Measurements from ENCODE around the gene CUL7.

Gene CUL7

DNA sequence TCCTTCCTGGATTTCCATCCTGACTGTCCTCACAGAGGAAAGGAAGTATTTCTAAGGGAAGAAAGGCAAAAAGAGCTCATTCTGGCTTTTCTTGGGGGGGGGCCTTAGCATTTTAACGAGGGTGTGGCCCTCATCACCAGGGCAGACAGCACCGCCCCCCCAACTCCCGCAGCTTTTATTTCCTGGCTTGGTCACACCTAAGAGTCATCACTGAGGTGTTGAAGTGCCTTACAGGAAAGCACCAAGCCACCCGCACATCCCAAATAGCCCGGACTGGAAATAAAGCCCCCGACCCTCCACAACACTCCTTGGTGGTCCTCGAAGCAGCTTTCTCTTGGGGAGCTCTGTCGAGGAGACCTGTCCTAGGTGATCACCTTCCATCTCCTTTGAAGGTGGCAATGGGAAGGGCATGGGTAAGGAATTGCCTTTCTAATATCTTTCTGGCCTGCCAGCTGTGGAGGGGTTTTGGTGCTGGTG, 23.7 kb upstream of the CUL7 start:
- DNase-seq (ENCODE audit: low spot score) = no peak

DNA sequence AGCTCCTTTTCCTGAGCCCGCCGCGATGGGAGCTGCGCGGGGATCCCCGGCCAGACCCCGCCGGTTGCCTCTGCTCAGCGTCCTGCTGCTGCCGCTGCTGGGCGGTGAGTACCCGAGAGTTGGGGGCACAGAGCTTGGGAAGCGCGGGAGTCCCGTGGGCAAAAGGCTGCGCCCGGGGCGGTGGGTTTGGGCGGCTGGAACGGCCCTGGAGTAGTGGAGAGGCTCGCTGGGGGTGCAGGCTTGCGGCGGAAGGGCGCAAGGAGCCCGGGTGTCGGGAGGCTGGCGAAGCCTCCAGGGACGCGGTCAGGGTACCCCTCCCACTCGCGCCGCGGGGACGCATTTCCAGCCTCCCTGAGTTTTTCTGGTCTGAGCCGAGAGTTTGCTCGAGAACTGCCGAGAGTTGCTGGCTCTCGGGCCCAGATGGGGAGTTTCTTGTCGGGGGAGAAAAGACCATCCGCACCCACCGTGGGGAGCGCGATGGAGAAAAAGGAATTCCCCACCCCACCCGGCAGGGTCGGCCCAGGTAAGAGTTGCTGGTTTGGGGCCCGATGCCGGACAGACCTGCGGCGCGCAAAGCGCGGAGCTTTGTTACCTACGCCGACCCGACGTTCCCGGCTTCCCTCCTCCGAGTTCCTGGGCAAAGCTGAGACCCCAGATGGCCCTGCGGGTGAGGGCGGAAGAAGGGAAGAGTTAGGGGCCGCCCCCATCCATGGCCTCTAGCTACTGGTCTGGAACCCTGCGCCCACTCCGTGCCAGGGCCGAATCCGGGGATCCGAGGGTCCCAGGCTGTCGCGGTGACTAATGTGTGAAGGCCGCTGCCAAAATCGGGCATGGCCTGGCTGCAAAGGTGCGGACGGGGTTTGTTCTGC, 23.0 kb upstream of the CUL7 start:
- no peak for DNase-seq (ENCODE audit: low spot score)

DNA sequence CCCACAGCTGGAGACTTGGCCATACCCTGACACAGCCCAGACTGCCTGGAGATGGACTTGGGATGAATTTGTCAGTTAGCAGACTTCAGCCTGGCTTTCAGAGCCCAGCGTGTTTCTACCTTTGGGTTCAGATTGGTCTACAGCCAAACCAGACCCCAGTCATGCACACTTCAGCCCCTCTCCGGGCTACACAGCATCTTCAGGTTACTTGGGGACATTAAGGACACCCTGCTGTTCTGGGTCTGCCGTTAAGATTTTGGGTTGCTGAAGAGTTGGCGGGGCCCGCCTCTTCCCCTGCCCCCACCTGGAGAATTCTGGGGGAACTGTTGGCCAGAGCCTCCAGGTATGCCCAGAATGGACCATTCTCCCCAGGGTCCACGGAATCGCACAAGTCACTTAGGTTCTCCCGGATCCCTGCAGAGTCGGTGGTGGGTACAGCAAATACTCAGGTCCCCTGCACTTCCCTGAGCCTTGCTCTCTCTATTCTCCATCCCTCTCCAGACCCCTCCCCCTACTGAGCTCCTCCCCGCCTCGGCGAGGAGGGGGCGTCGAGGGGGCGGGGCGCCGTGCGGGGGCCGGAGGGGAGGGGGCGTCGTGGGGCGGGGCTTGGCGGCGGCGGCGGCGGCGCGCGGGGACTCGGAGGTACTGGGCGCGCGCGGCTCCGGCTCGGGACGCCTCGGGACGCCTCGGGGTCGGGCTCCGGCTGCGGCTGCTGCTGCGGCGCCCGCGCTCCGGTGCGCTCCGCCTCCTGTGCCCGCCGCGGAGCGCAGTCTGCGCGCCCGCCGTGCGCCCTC, 22.2 kb upstream of the CUL7 start, which contains the start of gene PTK7:
PTK7 (plus strand) TSS at position 645 of the 794 bp plus-strand sequence. CDS start 175 bp downstream, outside the sequence.
- DNase-seq (ENCODE audit: low spot score) = no peak

DNA sequence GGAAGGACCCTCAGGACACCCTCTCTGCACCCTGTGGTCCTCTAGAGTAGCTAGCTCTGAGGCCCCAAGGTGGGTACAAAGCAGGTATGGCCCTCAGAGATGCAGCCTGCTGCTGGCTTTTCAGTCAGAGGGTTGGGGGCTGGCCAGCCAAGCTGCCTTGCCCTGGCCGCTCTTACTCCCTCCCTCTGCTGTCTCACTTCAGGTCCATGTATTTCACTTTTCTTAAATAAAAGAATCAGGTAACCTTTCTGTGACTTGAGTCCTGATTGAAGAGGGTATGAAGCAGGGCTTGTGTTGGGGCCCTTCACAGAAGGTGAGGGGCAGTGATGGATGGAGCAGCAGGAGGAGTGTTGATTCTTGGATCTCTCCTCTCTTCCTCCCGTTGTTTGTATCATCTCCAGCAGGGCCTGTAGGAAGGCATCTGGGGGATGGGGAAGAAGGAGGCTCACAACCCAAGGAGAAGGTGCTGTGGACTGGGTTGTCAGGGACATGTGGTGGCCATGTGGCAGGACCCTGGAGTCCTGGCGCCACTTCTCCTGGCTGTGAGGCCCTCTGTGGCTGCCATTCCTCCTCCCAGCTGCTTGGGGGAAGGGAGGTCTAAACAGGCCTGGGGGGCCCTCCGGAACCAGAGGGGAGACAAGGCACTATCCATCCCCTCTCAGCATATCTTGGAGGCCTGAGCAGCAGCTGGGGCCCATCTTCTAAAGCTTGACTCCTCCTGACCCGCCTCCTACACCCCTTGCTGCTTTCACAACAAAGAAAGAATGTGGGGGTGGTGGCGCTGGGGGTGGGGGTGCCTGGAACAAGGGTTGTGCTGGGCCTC, 21.4 kb upstream of the CUL7 start:
- no peak for DNase-seq (ENCODE audit: low spot score)

DNA sequence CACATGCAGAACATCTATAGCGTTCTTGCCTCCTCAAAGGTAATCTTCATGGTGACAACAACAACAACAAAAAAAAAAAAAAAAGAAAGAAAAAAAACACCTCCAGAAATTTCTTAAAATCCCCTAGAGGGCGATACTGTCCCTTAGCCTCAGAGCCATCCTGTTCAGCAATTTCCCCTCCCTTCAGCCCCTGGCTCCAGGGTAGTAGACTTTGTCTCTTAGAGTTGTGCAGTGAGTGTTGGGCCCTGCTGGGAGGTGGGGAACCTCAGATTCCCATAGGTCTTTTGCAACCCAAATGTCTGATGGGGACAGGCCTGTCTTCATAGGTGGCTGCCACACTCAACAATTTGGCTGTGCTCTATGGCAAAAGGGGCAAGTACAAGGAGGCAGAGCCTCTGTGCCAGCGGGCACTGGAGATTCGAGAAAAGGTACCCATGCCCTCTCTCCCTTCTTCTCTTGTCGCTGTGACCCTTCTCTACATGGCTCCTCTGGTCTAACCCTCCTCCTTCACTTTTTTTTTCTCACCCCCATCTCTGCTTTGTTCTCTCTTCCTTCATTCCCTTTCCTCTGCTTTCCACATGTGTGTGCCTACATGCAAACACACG, 16.5 kb upstream of the CUL7 start:
- peak; percentile 68 for DNase-seq (ENCODE audit: low spot score)

DNA sequence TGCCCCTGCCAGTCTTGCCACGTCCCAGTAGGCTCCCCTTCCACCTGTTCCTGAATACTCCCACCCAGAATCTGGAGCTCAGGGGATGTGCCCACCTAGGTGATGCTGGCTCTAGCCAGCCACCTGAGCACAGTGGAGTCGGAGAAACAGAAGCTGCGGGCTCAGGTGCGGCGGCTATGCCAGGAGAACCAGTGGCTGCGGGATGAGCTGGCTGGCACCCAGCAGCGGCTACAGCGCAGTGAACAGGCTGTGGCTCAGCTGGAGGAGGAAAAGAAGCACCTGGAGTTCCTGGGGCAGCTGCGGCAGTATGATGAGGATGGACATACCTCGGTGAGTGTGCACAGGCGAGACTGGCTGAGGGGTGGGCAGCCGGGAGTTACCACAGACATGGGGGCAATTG, 9.2 kb upstream of the CUL7 start:
- no peak for DNase-seq (ENCODE audit: low spot score)

DNA sequence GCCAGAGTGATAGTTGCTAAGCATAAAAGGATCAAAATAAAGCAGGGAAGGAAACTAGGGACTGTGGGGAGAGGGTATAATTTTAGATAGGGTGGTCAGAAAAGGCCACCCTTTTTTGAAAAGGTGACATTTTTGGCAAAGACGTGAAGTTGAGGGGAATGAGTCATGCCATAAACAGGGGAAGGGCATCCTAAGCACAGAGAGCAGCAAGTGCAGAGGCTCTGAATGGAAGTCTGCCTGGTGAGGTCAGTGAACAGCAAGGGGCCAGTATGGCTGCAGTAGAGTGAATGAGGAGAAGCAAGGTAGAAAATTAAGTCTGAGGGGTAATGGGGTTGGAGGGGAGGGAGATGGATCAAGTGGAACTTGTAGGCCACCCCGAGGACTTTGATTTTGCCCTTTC, 8.2 kb upstream of the CUL7 start:
- DNase-seq (ENCODE audit: low spot score) = no peak

DNA sequence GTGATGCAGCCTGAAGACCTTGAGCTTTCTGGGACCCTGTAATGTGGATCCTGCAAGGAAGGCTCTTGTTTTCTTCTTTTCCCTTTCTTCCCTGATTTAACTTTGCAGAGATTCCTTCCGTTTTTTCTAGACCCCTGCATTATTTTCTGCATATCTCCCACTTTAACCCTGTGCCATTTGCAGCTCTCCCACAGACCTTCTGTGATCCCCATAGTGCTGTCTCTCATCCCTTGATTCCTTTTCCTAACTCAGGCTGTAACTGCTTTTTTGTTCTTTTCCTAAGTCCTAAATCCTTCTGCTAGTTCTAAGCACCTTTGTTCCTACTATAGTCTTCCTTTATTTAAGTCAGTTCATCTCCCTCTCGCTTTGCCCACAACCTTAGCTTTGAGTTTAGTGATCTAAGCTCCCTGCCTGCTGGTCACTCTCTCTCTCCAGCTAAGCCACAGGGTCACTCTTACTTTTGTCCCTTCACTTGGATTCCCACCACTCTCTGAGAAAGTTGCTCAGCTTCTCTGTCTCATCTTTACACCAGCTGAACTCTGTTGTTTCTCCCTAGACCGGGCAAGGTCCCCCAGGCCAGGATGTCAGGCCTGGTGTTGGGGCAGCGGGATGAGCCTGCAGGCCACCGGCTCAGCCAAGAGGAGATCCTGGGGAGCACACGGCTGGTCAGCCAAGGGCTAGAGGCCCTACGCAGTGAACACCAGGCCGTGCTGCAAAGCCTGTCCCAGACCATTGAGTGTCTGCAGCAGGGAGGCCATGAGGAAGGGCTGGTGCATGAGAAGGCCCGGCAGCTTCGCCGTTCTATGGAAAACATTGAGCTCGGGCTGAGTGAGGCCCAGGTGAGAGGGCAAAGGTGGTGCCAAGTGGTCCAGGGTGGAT, 7.3 kb upstream of the CUL7 start:
- no peak for DNase-seq (ENCODE audit: low spot score)

DNA sequence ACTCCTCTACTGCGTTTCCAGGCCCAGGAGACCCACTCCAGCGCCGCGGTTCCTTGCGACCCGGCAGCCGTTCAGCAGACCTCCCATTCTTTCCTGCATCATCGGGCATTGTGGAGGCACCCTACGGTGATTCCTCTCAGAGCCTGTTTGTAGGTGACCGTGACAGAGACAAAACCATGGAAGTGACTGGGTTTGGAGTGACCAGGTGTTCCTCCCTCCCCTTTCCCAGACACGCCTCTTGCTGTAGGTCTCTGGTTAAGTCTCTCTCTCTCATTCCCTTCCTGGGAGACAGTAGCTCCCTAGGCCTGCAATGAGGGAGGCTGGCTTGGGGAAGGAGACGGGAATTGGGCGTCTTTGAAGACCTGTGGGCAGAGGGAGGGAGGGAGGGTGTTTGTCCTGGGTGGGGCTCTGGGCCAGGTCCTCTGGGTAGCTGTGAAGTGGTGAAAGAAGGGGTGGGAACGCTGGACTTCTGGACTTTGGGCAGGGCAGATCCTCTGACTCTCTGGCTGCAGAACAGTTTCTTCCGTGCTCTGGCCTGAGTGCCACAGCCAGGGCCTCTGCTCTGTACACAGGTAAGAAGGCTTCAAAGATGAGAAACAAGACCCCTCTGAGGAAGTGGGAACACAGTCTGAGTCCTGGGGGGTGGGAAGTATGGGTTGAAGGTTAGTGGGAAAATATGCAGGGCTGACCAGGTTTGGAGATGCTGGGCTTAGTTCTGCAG, 6.5 kb upstream of the CUL7 start:
- peak; percentile 56 for DNase-seq (ENCODE audit: low spot score)

DNA sequence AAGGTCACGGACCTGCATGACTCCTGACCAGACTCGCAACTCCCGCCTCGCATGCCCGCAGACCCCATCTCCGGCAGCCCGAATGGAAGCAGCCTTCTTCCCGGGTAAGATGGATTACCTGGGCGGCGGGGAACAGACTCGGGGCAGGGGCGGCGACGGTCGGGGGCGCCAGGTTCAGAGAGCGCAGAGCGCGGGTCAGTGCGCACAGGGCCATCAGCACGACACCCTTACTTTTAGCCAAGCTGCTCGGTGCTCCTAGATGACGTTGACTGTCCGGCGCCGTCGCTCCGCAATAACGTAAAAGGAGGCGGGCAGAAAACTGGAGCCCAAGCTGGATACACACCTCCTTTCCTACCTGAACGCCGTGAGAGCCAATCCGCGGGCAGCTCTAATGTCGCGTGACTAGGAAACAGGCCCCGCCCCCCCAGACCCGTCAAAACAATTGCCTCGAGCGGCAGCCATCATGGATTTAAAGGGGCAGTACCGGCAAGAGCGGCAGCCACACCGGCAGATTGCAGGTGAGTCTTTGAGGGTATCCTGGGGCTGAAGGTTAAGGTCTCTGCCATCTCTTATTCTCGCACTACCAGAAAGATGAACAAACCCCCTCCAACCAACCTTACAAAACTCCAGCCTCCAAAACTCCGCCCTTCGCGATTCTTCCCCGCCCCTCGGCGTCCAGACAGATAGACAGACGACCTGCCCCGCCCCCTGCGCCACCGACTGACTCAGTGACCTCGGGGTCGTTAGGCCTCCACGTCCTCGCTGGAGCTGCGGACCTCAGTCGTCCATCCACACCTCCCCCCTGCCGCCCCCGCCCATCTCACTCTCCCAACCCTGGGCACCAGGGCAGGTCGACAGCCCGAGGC, 5.8 kb upstream of the CUL7 start, which contains the start of the genes KLC4 and MRPL2:
KLC4 (plus strand) TSS at position 464 of the 866 bp plus-strand sequence. CDS start 1,705 bp downstream, outside the sequence.
MRPL2 (minus strand) TSS at position 267 of the 866 bp plus-strand sequence; CDS start at position 214, 53 bp downstream.
- peak; percentile 98 for DNase-seq (ENCODE audit: low spot score)

DNA sequence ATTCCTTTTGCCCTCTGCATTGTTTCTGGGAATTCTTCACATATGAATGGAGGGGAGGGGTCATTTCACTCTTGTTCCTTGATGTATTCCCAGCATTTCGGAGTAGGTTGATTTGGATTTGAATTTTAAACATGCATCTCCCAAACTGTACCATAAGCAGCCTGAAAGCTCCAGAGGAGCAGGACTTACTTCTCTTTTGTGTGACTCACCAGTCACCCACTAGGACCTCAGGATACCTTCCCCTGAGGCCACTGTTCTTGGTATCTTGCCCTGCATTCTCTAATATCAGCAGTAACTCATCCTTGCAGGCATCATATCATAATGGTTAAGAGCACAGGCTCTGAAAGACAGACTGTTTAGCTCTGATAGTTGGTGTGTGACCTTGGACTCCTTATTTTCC, 4.9 kb upstream of the CUL7 start:
- DNase-seq (ENCODE audit: low spot score) = no peak

DNA sequence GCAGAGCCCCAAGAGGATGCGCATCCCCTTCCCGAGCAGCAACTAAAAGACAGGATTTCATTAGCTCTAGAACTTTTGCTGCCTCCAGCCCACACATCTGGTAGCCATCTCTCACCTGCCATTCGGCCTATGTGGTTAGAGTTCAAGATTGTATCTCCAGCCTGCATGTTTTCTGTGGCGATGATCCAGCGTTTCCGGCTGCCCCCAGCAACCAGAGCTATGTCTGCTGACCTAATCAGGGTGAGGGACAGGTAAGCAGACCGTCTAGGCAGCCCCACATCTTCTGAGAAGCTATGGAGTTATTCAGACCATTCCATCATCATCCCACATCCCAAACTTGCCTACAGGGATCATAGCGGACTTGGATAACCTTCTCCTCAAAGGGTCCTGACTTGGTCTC, 2.3 kb upstream of the CUL7 start:
- no peak for DNase-seq (ENCODE audit: low spot score)

DNA sequence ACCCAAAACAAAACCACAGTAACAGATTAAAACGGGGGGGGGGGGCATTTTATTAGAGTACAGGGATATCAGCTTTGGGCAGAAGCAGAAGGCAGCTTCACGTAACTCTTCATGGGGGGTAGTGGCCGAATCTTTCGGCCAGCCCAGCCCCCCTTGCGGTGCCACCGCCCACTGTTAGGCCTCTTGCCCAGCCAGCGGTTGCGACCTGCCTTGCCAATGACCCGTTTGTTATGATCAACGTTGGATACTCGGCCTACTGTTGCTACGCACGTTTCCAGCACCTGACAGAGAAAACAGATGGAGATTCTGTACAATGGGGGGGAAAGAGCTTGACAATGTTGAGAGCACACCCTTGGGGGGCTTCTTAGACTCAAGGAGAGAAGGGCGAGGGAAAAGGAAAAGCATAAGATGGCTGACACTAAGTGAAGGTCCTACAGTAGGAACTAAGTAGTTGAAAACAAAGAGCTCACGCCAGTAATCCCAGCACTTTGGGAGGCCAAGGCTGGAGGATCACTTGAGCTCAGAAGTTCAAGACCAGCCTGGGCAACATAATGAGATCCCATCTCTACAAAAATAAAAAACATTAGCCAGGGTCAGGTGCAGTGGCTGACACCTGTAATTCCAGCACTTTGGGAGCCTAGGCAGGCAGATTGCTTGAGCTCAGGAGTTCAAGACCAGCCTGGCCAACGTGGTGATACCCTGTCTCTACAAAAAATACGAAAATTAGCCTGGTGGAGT, 724 bp upstream of the CUL7 start:
- no peak for DNase-seq (ENCODE audit: low spot score)

DNA sequence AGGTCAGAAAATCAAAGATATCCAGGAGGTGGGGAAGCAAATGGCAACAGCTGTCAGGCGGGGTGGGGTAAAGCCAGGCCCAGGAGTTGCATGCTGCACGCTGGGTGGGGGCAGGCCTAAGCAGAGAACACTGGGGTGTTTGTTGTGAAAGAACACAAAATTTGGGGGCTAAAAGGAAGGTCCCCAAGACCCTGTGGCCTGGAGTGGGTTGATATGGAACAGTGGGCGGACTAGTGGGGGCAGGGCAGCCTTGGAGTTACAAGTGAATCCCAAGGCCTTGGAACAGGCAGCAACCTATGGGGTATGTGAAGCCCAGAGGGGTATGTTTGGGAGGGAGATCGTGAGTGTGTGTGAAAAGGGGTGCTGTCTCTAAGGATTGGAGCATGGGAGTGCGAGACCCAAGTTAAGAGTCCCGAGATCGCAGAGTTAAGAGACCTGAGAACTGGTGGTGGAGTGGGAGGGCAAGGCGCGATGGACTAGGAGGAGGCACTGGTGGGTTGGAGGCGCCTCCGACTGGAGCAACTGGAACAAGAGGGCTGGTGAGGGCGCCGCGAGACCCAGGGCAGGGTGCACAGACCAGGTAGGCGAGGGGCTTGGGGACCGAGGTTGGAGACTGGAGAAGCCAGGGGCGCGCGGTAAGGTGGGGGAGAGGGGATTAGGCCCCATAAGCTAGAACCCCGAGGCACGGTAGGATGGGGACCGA, 658 bp downstream of the CUL7 start:
- no peak for DNase-seq (ENCODE audit: low spot score)

DNA sequence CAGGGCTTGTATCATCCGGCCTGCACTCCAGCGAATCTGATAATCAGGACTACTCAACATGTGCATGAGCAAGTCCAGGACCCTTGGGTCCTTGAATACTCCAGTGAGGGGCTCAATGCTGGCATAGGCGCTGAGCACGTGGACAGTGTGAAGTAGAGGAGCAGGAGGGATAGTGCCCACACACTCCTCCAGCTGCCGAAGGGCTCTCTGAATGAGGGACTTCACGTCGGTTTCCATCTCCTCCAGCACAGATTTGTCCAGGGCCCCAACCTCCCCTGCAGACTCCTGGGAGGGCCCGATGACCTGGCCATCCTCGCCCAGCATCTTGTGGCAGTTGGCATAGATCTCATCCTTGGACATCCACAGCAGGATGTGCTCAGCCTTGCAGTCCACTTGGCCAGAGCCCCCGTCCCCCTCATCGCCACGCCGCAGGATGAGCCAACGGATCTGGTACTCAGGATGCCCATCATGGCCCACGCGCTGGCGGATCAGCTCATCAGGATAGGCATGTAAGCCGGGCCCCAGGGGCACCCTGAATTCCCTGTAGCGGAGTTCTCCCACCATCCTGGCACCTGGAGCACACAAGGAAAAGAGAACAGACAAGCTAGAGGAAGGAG, 1.3 kb downstream of the CUL7 start:
- DNase-seq (ENCODE audit: low spot score) = no peak

DNA sequence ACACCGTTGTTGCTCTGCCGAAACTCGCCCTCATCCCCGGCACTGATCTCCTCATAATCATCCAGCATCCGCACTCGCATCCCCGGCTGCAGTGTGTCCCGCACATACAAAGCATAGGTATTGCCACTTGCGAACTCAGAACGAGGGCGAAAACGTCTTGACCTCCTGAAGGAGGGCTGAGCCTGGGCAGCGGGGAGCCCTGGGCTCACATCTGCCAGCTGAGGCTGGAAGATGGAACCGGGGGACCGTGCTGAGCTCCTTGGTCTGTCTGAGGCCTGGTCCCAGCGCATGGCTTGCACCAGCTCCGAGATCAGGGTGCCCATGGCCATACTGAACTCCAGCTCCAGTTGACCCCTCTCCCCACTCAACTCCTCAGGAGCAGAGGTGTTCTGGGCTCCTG, 2.7 kb downstream of the CUL7 start:
- no peak for DNase-seq (ENCODE audit: low spot score)

DNA sequence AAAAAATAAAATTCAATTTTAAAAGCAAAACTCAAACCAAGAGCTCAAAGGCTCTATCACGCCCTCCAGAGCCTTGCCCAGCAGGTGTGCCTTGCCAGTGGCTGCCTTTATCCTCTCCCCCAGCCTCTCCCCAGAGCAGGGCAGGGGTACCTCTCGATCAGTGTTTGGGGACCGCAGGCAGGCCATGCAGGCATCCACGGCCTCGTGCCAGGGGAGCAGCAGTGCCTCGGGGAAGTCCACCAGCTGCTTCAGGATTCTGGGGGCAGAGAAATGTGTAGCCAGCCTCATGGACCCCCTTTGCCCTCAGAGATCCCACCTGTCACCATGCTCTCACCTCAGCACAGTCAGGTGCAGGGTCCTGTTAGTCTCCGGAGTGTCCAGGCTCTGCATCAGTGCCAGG, 5.7 kb downstream of the CUL7 start:
- DNase-seq (ENCODE audit: low spot score) = no peak

Measured in SW480 (cell line).